Measurements from ENCODE around the gene LATS2.

Gene LATS2

DNA sequence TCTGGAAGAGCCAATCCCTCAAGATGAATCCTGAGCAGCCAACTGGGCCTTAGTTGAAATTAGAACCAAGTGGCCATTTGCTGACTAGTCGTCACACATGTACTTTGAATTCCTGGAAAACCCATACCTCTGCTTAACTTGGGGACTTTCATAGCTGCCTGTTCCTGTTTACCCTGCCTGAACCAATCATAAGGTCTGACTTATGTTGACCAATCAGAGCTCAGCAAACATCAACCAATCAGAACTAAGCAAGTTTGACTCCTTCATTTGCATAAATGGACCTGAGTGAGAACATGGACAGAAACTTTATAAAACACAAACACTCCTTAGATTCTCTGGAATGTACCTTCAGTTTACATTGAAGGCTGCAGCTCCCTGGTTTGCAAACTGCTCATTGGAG, 50.8 kb downstream of the LATS2 start:
- CTCF ChIA-PET, result no interaction called here
- Mint-ChIP-seq H3K36me3 (peaks cover 2% of the 10 kb centered on the region), H3K9me3 (no peaks in the 10 kb centered on the region), H3K27me3 (peaks cover 4% of the 10 kb centered on the region), H3K4me1 (peaks cover 15% of the 10 kb centered on the region), H3K4me3 (no peak overlapping the region), H3K27ac (no peak overlapping the region)
- DNase-seq, result no peak

GRCh38 chr13:21009036-21009435, 52.4 kb downstream of the LATS2 start:
- DNase-seq, result no peak
- no peaks in the 10 kb centered on the region for H3K9me3 Mint-ChIP-seq
- H3K4me3 Mint-ChIP-seq, result no peak overlapping the region
- H3K27ac Mint-ChIP-seq, result no peak overlapping the region
- H3K36me3 Mint-ChIP-seq, result peaks cover 2% of the 10 kb centered on the region
- peaks cover 15% of the 10 kb centered on the region for H3K4me1 Mint-ChIP-seq
- peaks cover 2% of the 10 kb centered on the region for H3K27me3 Mint-ChIP-seq
- CTCF ChIA-PET, result no interaction called here

GRCh38 chr13:21008026-21008425, 53.4 kb downstream of the LATS2 start:
- H3K36me3 Mint-ChIP-seq, result peaks cover 2% of the 10 kb centered on the region
- CTCF ChIA-PET, result no interaction called here
- H3K4me1 Mint-ChIP-seq, result peaks cover 15% of the 10 kb centered on the region
- H3K4me3 Mint-ChIP-seq, result no peak overlapping the region
- no peak for DNase-seq
- no peak overlapping the region for H3K27ac Mint-ChIP-seq
- H3K9me3 Mint-ChIP-seq, result no peaks in the 10 kb centered on the region
- H3K27me3 Mint-ChIP-seq, result no peaks in the 10 kb centered on the region

DNA sequence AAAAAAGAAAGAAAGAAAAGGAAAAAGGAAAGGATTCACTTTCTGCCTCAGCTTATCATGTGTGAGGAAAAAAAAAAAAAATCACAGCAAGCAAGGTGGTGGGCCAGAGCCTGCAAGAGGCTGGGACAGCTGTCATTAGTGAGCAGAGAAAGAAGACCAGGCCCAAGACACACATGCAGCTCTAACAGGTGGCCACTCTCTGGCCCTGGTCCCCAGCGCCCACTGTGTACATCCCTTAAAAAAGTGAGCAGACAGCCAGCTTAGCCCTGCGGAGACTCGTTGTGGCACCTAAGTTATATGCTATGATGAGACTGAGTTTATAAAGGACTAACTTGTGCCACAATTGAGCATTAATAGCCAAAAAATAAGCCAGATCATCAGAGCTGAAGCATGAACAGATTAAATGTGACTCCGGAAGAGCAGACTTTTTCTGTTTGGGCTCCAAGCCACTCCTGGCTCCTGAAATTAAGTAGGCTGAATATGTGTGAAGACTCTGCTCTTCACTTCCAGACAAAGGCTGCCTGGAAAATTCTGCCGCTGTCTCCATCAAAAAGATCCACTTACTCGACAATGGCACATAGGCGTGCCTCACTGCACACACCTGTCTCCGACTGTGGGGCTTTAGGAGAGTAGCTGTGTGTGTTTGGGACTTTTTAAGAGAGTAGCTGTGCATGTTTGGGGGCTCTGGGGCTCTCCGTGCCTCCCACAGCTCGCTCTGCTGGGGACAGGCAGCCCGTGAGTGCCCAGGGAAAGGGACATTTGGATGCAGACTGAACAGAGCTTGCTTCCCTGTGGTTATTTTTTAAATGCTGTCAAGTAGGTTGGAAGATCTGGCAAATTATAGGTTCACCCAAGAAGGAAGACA, 55.0 kb downstream of the LATS2 start:
- no peak overlapping the region for H3K4me3 Mint-ChIP-seq
- peaks cover 1% of the 10 kb centered on the region for H3K9me3 Mint-ChIP-seq
- peaks cover 2% of the 10 kb centered on the region for H3K36me3 Mint-ChIP-seq
- peaks cover 15% of the 10 kb centered on the region for H3K4me1 Mint-ChIP-seq
- DNase-seq, result no peak
- H3K27ac Mint-ChIP-seq, result no peak overlapping the region
- no peaks in the 10 kb centered on the region for H3K27me3 Mint-ChIP-seq
- CTCF ChIA-PET, result no interaction called here

DNA sequence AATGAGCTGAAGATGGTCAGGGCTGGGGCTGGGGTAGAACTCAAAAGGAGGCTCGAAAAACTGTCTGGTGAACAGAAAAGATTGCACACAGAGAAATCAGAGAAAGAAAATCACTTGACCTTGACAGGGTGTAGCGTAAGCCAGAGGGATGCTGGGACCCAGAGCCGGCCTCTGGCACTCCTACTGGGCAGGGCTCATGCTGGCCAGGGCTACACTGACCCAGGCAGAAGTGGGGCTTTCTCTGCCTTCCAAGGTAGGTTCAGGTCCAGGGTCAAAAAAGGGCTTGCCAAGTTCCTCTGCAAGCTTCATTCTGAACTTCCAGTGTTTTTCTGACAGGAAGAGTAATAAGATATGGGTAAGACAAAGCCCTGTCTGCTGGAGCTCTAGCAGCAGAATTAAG, 56.2 kb downstream of the LATS2 start:
- no peak overlapping the region for H3K27ac Mint-ChIP-seq
- peaks cover 5% of the 10 kb centered on the region for H3K4me1 Mint-ChIP-seq
- no peak for DNase-seq
- no peaks in the 10 kb centered on the region for H3K36me3 Mint-ChIP-seq
- H3K4me3 Mint-ChIP-seq, result no peak overlapping the region
- H3K27me3 Mint-ChIP-seq, result no peaks in the 10 kb centered on the region
- H3K9me3 Mint-ChIP-seq, result peaks cover 4% of the 10 kb centered on the region
- CTCF ChIA-PET, result interaction anchor here (0.6 kb wide), 1 partner anchor 47 kb away, joined by 3 read pairs; no protein-coding TSS in a partner anchor

GRCh38 chr13:21001471-21001870, 59.9 kb downstream of the LATS2 start:
- H3K4me1 Mint-ChIP-seq, result no peaks in the 10 kb centered on the region
- H3K27me3 Mint-ChIP-seq, result peaks cover under 1% of the 10 kb centered on the region
- CTCF ChIA-PET, result no interaction called here
- no peak overlapping the region for H3K27ac Mint-ChIP-seq
- H3K36me3 Mint-ChIP-seq, result no peaks in the 10 kb centered on the region
- DNase-seq, result no peak
- no peak overlapping the region for H3K4me3 Mint-ChIP-seq
- H3K9me3 Mint-ChIP-seq, result peaks cover 4% of the 10 kb centered on the region

DNA sequence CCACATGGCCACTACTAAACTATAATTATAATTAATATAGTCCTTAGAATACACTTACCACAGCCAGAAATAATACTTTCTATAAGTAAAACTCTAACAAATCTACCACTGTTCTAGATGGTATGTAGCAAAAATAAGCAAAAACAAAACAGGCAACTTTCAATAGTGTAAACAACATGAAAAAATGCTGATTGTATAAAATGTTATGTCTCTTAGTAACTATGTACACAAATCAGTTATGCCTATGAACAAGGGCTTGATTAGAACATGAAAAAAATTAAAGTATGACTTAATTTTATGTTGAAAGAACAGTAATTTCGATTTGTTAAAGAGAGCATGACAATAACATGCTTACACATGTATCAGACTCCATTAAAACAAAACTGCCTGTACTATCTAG, 60.7 kb downstream of the LATS2 start:
- CTCF ChIA-PET, result no interaction called here
- DNase-seq, result no peak
- Mint-ChIP-seq H3K36me3 (no peaks in the 10 kb centered on the region), H3K27ac (no peak overlapping the region), H3K4me3 (no peak overlapping the region), H3K9me3 (peaks cover 4% of the 10 kb centered on the region), H3K4me1 (no peaks in the 10 kb centered on the region), H3K27me3 (peaks cover 6% of the 10 kb centered on the region)

DNA sequence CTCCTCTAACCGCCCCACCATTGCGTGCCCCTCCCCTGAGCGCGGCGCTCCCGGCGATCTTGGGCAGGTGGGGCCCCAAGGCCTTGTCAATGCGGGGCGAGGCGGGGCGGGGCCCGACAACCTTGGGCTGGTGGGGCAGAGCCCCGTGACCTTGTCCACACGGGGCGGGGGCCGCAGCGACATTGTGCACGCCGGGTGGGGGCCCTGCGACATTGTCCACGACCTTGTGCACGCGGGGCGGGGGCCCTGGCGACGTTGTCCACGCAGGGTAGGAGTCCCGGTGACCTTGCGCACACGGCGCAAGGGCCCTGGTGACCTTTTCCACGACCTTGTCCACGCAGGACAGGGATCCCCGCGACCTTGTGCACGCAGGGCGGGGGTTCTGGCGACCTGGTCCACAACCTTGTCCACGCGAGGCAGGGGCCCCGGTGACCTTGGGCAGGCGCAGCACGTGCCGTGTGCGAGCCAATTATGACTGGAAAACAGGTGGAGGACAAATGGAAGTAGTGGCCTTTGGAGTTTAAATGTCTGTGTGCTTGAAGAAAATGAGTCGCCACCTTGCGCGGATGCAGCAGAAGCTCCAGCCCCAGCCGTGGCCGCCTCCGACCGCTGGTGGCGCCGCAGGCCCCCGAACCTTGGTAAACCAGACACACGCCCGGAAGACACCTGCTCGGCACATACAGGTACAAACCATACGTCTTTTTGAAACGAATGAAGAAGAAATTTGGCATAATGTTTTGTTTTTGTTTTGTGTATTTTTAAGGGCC, 62.6 kb downstream of the LATS2 start:
- no peak for DNase-seq
- Mint-ChIP-seq H3K9me3 (peaks cover 4% of the 10 kb centered on the region), H3K36me3 (no peaks in the 10 kb centered on the region), H3K4me3 (no peak overlapping the region), H3K4me1 (no peaks in the 10 kb centered on the region), H3K27ac (no peak overlapping the region), H3K27me3 (peaks cover 10% of the 10 kb centered on the region)
- CTCF ChIA-PET, result no interaction called here

- Mint-ChIP-seq H3K36me3 (no peaks in the 10 kb centered on the region), H3K27me3 (peaks cover 16% of the 10 kb centered on the region), H3K9me3 (peaks cover 4% of the 10 kb centered on the region), H3K27ac (no peak overlapping the region), H3K4me1 (peaks cover 2% of the 10 kb centered on the region), H3K4me3 (no peak overlapping the region)
- DNase-seq, result no peak
- CTCF ChIA-PET, result interaction anchor here (0.6 kb wide), 1 partner anchor 21 kb away, joined by 3 read pairs; no protein-coding TSS in a partner anchor
Measured at GRCh38 chr13:20997301-20998161, 63.9 kb downstream of the LATS2 start.

DNA sequence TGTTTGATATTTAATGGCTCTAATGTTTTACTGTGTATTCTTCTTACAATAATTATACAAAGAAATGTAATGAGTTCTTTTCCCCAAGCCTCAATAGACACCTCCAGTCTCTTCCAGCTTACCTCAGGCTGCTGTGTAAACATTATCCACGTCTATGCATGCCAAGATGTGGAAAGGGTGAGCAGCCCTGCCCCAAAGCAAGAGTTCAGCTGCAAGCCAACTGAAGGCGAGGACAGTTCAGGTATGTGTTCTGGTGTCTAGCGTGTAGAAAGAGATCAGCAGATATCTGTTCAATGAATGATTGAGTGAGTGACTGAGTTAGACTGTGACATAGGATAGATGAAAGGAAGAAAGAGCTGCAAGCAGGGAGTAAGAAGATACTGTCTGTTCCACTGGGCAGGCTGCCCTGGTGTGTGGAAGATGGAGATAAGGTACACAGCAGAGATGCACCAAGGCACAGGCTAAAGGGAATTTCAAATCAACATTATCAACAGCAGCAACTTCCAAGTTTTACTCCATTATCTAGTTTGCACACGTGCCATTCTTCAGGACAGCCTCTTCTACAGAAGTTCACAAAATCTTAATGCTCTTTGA, 66.0 kb downstream of the LATS2 start:
- no peaks in the 10 kb centered on the region for H3K9me3 Mint-ChIP-seq
- no peaks in the 10 kb centered on the region for H3K36me3 Mint-ChIP-seq
- no peak for DNase-seq
- no peak overlapping the region for H3K4me3 Mint-ChIP-seq
- no peak overlapping the region for H3K27ac Mint-ChIP-seq
- H3K4me1 Mint-ChIP-seq, result peaks cover 2% of the 10 kb centered on the region
- CTCF ChIA-PET, result no interaction called here
- H3K27me3 Mint-ChIP-seq, result peaks cover 24% of the 10 kb centered on the region

GRCh38 chr13:20994441-20994821, 67.0 kb downstream of the LATS2 start:
- no peak for DNase-seq
- H3K9me3 Mint-ChIP-seq, result no peaks in the 10 kb centered on the region
- H3K4me3 Mint-ChIP-seq, result no peak overlapping the region
- peaks cover 24% of the 10 kb centered on the region for H3K27me3 Mint-ChIP-seq
- peaks cover 2% of the 10 kb centered on the region for H3K4me1 Mint-ChIP-seq
- CTCF ChIA-PET, result interaction anchor here (0.8 kb wide), 1 partner anchor 23 kb away, joined by 4 read pairs; no protein-coding TSS in a partner anchor
- H3K36me3 Mint-ChIP-seq, result no peaks in the 10 kb centered on the region
- no peak overlapping the region for H3K27ac Mint-ChIP-seq

DNA sequence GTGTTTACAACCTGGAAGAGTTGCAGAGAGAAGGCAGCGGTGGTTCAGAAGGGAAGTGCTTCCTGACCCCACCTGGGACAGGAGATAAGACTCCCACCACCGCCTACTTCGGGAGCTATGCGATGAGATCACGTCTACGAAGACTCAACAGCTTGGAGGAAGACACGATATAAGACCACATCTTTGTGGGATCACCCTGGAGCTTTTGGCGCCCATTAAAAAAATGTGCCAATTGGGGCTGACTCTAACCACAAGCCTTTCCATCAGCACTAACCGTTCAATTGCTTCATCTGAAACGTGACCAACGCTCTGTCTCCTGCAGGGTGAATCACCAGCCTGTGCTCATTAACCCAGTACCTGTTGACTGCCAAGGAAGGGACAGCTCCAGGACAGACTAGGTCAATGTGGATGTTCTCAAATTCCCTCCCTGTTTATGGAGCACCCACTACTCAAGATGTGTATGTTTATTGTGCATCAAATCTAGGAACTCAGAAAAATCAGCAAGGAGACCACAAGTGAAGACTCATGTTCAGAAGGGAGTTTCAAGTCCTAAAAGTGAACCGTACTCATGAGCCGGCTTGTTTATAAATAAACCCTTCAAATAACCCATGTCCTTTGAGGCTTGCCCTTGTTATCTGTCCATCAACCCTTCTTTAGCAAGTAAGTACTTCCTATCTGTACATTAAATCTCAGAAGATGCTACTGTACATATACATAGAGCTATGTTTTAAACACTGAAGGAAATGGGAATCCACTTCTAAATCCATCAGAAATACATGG, 67.5 kb downstream of the LATS2 start:
- no peaks in the 10 kb centered on the region for H3K36me3 Mint-ChIP-seq
- CTCF ChIA-PET, result interaction anchor here (0.8 kb wide), 1 partner anchor 24 kb away, joined by 4 read pairs; no protein-coding TSS in a partner anchor
- no peak for DNase-seq
- H3K9me3 Mint-ChIP-seq, result no peaks in the 10 kb centered on the region
- H3K4me3 Mint-ChIP-seq, result no peak overlapping the region
- H3K4me1 Mint-ChIP-seq, result peaks cover 2% of the 10 kb centered on the region
- no peak overlapping the region for H3K27ac Mint-ChIP-seq
- H3K27me3 Mint-ChIP-seq, result peaks cover 24% of the 10 kb centered on the region

- Mint-ChIP-seq H3K4me1 (peaks cover 2% of the 10 kb centered on the region), H3K36me3 (no peaks in the 10 kb centered on the region), H3K27me3 (peaks cover 24% of the 10 kb centered on the region), H3K4me3 (no peak overlapping the region), H3K27ac (no peak overlapping the region), H3K9me3 (no peaks in the 10 kb centered on the region)
- CTCF ChIA-PET, result no interaction called here
- no peak for DNase-seq
Measured at GRCh38 chr13:20993211-20993610, 68.2 kb downstream of the LATS2 start.

Data from activated naive CD4-positive, alpha-beta T cell treated with anti-CD3 and anti-CD28 coated beads, Interleukin-2, amount 10 ng/mL, durations not matched to agents 7 days and 5 days (primary cell).